C1 segment of cervical spinal cord (tissue), 14 donors: ENCODE measurements around the gene PUS3.
"Not testable (repeated sequence)": the region's sequence is repeated elsewhere in the genome, so short reads cannot be mapped to it uniquely, and the experiment has no call there.

Experiments
- DNase-seq, 14 donors: peaks; one replicate each; lab custom pipeline; 2025; lab: John Stamatoyannopoulos, UW

Gene PUS3

DNA sequence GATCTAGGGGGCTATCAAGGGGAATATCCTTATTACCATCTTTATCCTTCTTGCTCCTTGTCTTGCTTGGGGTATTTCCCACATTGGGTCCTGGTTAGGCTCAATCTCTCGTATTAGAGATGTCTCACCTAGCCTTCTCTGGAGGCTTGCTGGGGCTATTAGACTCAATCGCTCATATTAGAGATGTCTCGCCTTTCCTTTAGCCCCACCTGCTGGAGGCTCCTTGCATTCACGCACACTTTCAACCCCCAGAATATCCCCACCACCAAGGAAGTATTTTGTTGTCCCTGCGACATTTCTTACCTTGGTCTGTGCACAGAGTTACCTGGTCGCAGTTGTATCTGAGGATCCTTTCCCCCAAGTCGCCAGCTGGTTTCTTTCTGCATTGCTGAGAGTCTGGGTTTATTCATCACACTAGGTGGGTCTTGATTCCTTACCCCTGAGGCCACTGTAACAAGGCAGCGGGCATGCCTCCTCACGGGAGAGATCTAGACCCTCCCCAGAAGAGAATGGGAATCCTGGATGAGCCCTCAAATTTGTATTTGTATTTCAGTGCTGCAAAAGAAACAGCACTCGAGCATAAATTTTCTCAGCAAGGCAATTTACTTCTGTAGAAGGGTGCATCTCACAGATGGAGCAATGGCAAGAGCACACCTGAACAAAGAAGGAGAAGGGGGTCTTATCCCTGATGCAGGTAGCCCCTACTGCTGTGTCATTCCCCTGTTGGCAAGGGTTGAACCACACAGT, 31.4 kb downstream of the PUS3 start:
- no peak for DNase-seq

DNA sequence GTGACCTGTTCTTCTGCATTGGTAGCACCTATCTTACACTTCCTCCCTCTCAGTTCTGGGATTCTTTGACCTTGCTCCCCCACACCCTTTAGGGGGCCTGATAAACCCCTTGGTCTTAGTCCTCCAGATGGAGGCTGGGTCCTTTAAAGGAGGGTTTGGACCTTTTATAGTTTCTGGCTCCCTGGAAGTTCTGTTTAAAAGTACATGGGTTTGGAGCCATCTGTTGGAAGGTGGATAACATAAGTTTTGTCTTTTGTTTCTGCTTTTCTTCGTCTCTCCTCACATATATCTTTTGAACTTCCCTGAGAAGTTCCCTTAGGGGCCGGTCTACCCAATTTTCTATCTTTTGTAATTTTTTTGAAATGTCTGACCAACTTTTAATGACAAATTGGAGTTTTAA, 33.5 kb downstream of the PUS3 start:
- DNase-seq: no peak

DNA sequence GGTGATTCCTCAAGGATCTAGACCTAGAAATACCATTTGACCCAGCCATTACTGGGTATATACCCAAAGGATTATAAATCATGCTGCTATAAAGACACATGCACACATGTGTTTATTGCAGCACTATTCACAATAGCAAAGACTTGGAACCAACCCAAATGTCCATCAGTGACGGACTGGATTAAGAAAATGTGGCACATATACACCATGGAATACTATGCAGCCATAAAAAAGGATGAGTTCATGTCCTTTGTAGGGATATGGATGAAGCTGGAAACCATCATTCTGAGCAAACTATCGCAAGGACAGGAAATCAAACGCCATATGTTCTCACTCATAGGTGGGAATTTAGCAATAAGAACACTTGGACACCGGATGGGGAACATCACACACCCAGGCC, 37.7 kb downstream of the PUS3 start:
- not testable (repeated sequence) for DNase-seq

DNA sequence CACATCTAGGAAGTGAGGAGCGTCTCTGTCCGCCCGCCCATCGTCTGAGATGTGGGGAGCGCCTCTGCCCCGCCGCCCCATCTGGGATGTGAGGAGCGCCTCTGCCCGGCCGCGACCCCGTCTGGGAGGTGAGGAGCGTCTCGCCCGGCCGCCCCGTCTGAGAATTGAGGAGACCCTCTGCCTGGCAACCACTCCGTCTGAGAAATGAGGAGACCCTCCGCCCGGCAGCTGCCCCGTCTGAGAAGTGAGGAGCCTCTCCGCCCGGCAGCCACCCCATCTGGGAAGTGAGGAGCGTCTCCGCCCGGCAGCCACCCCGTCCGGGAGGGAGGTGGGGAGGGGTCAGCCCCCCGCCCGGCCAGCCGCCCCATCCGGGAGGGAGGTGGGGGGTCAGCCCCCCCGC, 40.2 kb downstream of the PUS3 start:
- DNase-seq: not testable (repeated sequence)

DNA sequence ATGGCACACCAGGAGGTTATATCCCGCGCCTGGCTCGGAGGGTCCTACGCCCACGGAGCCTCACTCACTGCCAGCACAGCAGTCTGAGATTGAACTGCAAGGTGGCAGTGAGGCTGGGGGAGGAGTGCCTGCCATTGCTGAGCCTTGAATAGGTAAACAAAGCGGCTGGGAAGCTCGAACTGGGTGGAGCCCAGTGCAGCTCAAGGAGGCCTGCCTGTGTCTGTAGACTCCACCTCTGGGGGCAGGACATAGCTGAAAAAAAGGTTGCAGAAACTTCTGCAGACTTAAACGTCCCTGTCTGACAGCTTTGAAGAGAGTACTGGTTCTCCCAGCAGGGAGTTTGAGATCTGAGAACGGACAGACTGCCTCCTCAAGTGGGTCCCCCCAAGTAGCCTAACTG, 45.3 kb downstream of the PUS3 start:
- DNase-seq: not testable (repeated sequence)

DNA sequence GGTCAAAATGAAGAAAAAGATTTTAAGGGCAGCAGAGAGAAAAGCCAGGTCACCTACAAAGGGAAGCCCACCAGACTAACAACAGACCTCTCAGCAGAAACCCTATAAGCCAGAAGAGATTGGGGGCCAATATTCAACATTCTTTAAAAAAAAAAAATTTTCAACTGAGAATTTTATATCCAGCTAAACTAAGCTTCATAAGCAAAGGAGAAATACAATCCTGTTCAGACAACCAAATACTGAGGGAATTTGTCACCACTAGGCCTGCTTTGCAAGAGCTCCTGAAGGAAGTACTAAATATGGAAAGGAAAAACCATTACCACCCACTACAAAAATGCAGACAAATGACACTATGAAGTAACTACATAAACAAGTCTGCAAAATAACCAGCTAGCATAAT, 56.8 kb downstream of the PUS3 start:
- no peak for DNase-seq
